IMR-90 (cell line): ENCODE results near the gene MEGF9. TPM values are rescaled to one million over a fixed set of nuclear protein-coding genes. Genes with fewer than 3 reads are reported as not detected.

Experiments
- ATAC-seq: fragments of 200-7000 bp; cut with Tn5 transposase; 2 replicates; pipeline ENCODE4 v1.9.1; 2020; ENCODE audit warnings: low read depth, mild to moderate bottlenecking, moderate library complexity
- BruUV-seq: library from RNA; stranded (reverse); fragments of 400-500 nt; replicated peaks from 2 replicates; lab custom pipeline; 2021; lab: Mats Ljungman, UMichigan
- CTCF ChIA-PET: fragments of 300-600 bp; formaldehyde crosslinking; extraction: SDS; loops from one replicate; lab custom pipeline; 2021; ENCODE audit warnings: antibody characterized with exemption; lab: Yijun Ruan, JAX
- POLR2A ChIA-PET: fragments of 300-600 bp; sonication (Branson Sonifier 250); formaldehyde crosslinking; loops from one replicate; lab custom pipeline; 2022; ENCODE audit warnings: antibody characterized with exemption; ENCODE audit not compliant: unreplicated experiment; lab: Charles Lee
- DNase-seq: peaks from one replicate; pipeline ENCODE4 v3.0.0; 2013
- H2AFZ ChIP-seq: replicated peaks from 2 replicates; pipeline ENCODE3; 2013; ENCODE audit warnings: low read length, mild to moderate bottlenecking; ENCODE audit not compliant: poor library complexity
- H2AK5ac ChIP-seq: 2 replicates; pipeline ENCODE4 v1.6.1; 2013; ENCODE audit warnings: low read depth, low read length, inconsistent platforms
- H2AK9ac ChIP-seq: replicated peaks from 2 replicates; pipeline ENCODE3; 2013; ENCODE audit warnings: mild to moderate bottlenecking, low read depth, low read length, moderate library complexity; ENCODE audit not compliant: poor library complexity
- H2BK120ac ChIP-seq: 2 replicates; pipeline ENCODE4 v1.6.1; 2013; ENCODE audit warnings: low read depth, low read length, inconsistent platforms
- H2BK15ac ChIP-seq: 3 replicates; pipeline ENCODE4 v1.6.1; 2013; ENCODE audit warnings: low read depth, low read length, inconsistent platforms
- H2BK20ac ChIP-seq: 2 replicates; pipeline ENCODE4 v1.6.1; 2013; ENCODE audit warnings: low read depth, mild to moderate bottlenecking, inconsistent platforms, low read length, moderate library complexity
- H2BK5ac ChIP-seq: 2 replicates; pipeline ENCODE4 v1.6.1; 2013; ENCODE audit warnings: mild to moderate bottlenecking, low read depth, low read length, inconsistent platforms; ENCODE audit not compliant: poor library complexity, severe bottlenecking
- H3K14ac ChIP-seq: replicated peaks from 2 replicates; pipeline ENCODE4 v1.6.1; 2013; ENCODE audit warnings: low read depth, low read length, inconsistent platforms
- H3K18ac ChIP-seq: 2 replicates; pipeline ENCODE4 v1.6.1; 2013; ENCODE audit warnings: low read depth, low read length, control low read depth
- H3K23ac ChIP-seq: 2 replicates; pipeline ENCODE4 v1.6.1; 2013; ENCODE audit warnings: low read depth, low read length, inconsistent platforms
- H3K27ac ChIP-seq: 2 replicates; pipeline ENCODE4 v1.5.1; 2013; ENCODE audit warnings: mild to moderate bottlenecking, control low read depth, low read length; ENCODE audit not compliant: insufficient read depth
- H3K27me3 ChIP-seq: 2 replicates; pipeline ENCODE4 v1.6.1; 2013; ENCODE audit warnings: low read length; ENCODE audit not compliant: control insufficient read depth, insufficient read depth
- H3K36me3 ChIP-seq: 2 replicates; pipeline ENCODE4 v1.6.1; 2013; ENCODE audit warnings: low read length, mixed read lengths; ENCODE audit not compliant: control insufficient read depth, insufficient read depth
- H3K4ac ChIP-seq: 2 replicates; pipeline ENCODE4 v1.6.1; 2013; ENCODE audit warnings: low read depth, low read length, inconsistent platforms
- H3K4me1 ChIP-seq: 2 replicates; pipeline ENCODE4 v1.6.1; 2013; ENCODE audit warnings: low read length, mixed read lengths; ENCODE audit not compliant: control insufficient read depth, insufficient read depth
- H3K4me2 ChIP-seq: 2 replicates; pipeline ENCODE4 v1.6.1; 2013; ENCODE audit warnings: low read depth, mild to moderate bottlenecking, control low read depth, low read length, moderate library complexity
- H3K4me3 ChIP-seq: 2 replicates; pipeline ENCODE4 v1.5.1; 2013; ENCODE audit warnings: low read depth, mild to moderate bottlenecking, control low read depth, low read length, moderate library complexity; ENCODE audit not compliant: insufficient read depth
- H3K56ac ChIP-seq: 2 replicates; pipeline ENCODE4 v1.6.1; 2013; ENCODE audit warnings: low read length, inconsistent platforms; ENCODE audit not compliant: insufficient read depth; ENCODE audit errors: extremely low read depth
- H3K79me1 ChIP-seq, 2 experiments: 2 replicates each; pipeline ENCODE4 v1.6.1; 2013; ENCODE audit warnings: low read length in 2 of 2, inconsistent platforms in 1 of 2, low read depth in 1 of 2
- H3K9ac ChIP-seq: 2 replicates; pipeline ENCODE4 v1.6.1; 2013; ENCODE audit warnings: low read depth, low read length, control low read depth
- H3K9me1 ChIP-seq: 2 replicates; pipeline ENCODE4 v1.6.1; 2013; ENCODE audit warnings: low read length, inconsistent platforms; ENCODE audit not compliant: insufficient read depth
- H3K9me3 ChIP-seq: 2 replicates; pipeline ENCODE4 v1.6.1; 2013; ENCODE audit warnings: low read length; ENCODE audit not compliant: control insufficient read depth, insufficient read depth
- H4K20me1 ChIP-seq: 2 replicates; pipeline ENCODE4 v1.6.1; 2013; ENCODE audit warnings: low read length, inconsistent platforms; ENCODE audit not compliant: insufficient read depth
- H4K5ac ChIP-seq: 2 replicates; pipeline ENCODE4 v1.6.1; 2013; ENCODE audit warnings: mild to moderate bottlenecking, low read depth, low read length, control low read depth
- H4K8ac ChIP-seq, 2 experiments: 2 replicates each; pipeline ENCODE4 v1.6.1; 2013; ENCODE audit warnings: low read depth in 2 of 2, low read length in 2 of 2, control low read depth in 1 of 2, inconsistent platforms in 1 of 2
- H4K91ac ChIP-seq: 2 replicates; pipeline ENCODE4 v1.6.1; 2013; ENCODE audit warnings: low read depth, low read length, inconsistent platforms; ENCODE audit not compliant: insufficient read depth
- MAZ ChIP-seq: IDR thresholded peaks from 2 replicates; pipeline ENCODE4 v1.6.1; 2012; ENCODE audit warnings: low read depth, mild to moderate bottlenecking, low read length, improper control_type of control experiment, moderate library complexity, borderline replicate concordance
- NFE2L2 ChIP-seq: fragments of 150-350 bp; IDR thresholded peaks from 2 replicates; pipeline ENCODE4 v1.6.1; 2016; ENCODE audit warnings: low read depth, mild to moderate bottlenecking, low read length
- WGBS, 2 experiments: methylation state at CpG; one replicate each; pipeline versions ENCODE4 v1.1.5 to v1.1.7; 2013; ENCODE audit warnings: missing lambda C conversion rate in 2 of 2; ENCODE audit not compliant: insufficient read length in 1 of 2; ENCODE audit errors: extremely low coverage in 2 of 2; 5-methylcytosine and 5-hydroxymethylcytosine counted together
- dilution Hi-C: fragments of 300-500 bp; cut with HindIII; formaldehyde crosslinking; loops from one replicate; pipeline ENCODE4 v1.14.3; 2018; ENCODE audit warnings: low sequenced_read_pairs; ENCODE audit not compliant: unreplicated experiment
- in situ Hi-C: fragments of 300-500 bp; cut with MboI; formaldehyde crosslinking; loops from 3 replicates; pipeline ENCODE4 v1.14.3; 2019; ENCODE audit warnings: low sequenced_read_pairs, inconsistent platforms, mixed read lengths
- intact Hi-C: fragments of 100-400 bp; cut with micrococcal nuclease; formaldehyde crosslinking; loops from 2 replicates; pipeline ENCODE4 v1.10.0; 2022
- polyA plus RNA-seq, 3 experiments: library from polyadenylated mRNA; depleted of rRNA; stranded (reverse); fragments of >200 nt; gene quantifications; 2 replicates each; pipeline ENCODE4 v1.2.3, GENCODE V29; 2012; ENCODE audit warnings: low replicate concordance in 1 of 3
- total RNA-seq: library from RNA; depleted of rRNA; stranded (reverse); fragments of >200 nt; gene quantifications from 2 replicates; pipeline ENCODE4 v1.2.3, GENCODE V29; 2012

MEGF9 gene
- total and polyA plus RNA-seq, 2 of the 4 experiments (the other 2 are of a cell fraction) = 3.4 TPM

GRCh38 chr9:120635011-120635410, 79.3 kb downstream of the MEGF9 start:
- DNase-seq (no peak), ATAC-seq (no peak)
- Histone ChIP-seq H3K56ac (no peak overlapping the region), H3K14ac (no peak overlapping the region), H4K5ac (no peak overlapping the region), H3K9ac (no peak overlapping the region), H4K8ac (no peak overlapping the region), H2BK15ac (no peak overlapping the region), H3K9me3 (peaks cover 3% of the 10 kb centered on the region; the same call in 1 of the 2 replicates), H2AK9ac (no peak overlapping the region), H3K4me2 (no peak overlapping the region), H3K27ac (no peak overlapping the region), H2BK5ac (no peak overlapping the region), H3K4me1 (no peaks in the 10 kb centered on the region), H4K91ac (no peak overlapping the region), H3K9me1 (0 out of 2 replicates have a peak, but pooled peaks cover 3% of the 10 kb centered on the region), H2BK120ac (no peak overlapping the region), H4K20me1 (no peaks in the 10 kb centered on the region), H3K4me3 (no peak overlapping the region), H3K36me3 (no peaks in the 10 kb centered on the region), H3K79me1 (no peaks in the 10 kb centered on the region; a peak in 1 of 4 replicates), H2AK5ac (no peak overlapping the region), H3K23ac (no peak overlapping the region), H3K27me3 (no peaks in the 10 kb centered on the region), H3K4ac (no peak overlapping the region), H2AFZ (no peak overlapping the region), H3K18ac (no peak overlapping the region), H2BK20ac (no peak overlapping the region)
- no CpG with 5 or more reads among the region's 1 CpG for WGBS, 2 experiments
- TF ChIP-seq MAZ = no peak
- peak; percentile 52; the same call in 1 of the 2 replicates for TF ChIP-seq NFE2L2
- in situ Hi-C loops (no loop called here), intact Hi-C loops (no loop called here), dilution Hi-C loops (no loop called here)
- ChIA-PET POLR2A (no interaction called here), CTCF (no interaction called here)
- BruUV-seq = no TSS peak
